ENCODE data around the gene LMO7.

The LMO7 gene

DNA sequence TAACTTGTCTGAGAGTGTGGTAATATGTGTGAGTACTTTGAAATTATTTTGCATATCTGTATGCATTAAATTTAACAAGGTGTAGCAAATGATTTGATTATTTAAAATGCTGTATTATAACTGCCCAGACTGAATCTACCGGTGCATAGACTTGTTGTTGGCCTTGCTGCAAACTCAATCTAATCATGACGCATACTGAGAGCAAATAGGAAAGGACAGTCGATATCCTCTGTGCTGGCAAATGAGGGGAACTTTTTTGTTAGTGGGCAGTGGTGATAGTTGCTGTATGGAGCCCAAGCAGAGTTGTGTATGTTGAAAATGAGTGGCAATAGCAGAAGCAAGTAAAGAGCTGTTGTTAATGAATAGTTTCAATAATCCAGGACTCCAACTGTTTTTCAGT, 127.4 kb downstream of the LMO7 start:
- TF ChIP-seq, protein P1, sequence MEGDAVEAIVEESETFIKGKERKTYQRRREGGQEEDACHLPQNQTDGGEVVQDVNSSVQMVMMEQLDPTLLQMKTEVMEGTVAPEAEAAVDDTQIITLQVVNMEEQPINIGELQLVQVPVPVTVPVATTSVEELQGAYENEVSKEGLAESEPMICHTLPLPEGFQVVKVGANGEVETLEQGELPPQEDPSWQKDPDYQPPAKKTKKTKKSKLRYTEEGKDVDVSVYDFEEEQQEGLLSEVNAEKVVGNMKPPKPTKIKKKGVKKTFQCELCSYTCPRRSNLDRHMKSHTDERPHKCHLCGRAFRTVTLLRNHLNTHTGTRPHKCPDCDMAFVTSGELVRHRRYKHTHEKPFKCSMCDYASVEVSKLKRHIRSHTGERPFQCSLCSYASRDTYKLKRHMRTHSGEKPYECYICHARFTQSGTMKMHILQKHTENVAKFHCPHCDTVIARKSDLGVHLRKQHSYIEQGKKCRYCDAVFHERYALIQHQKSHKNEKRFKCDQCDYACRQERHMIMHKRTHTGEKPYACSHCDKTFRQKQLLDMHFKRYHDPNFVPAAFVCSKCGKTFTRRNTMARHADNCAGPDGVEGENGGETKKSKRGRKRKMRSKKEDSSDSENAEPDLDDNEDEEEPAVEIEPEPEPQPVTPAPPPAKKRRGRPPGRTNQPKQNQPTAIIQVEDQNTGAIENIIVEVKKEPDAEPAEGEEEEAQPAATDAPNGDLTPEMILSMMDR (IDR thresholded peaks at IDR 0.05; ENCODE audit: low read depth, low read length, missing control alignments) = no peak
- no peak overlapping the region for H3K4me3 ChIP-seq (replicated peaks; ENCODE audit: low read depth, low read length)
- no peak for DNase-seq (ENCODE audit: extremely low read depth, low read depth)

DNA sequence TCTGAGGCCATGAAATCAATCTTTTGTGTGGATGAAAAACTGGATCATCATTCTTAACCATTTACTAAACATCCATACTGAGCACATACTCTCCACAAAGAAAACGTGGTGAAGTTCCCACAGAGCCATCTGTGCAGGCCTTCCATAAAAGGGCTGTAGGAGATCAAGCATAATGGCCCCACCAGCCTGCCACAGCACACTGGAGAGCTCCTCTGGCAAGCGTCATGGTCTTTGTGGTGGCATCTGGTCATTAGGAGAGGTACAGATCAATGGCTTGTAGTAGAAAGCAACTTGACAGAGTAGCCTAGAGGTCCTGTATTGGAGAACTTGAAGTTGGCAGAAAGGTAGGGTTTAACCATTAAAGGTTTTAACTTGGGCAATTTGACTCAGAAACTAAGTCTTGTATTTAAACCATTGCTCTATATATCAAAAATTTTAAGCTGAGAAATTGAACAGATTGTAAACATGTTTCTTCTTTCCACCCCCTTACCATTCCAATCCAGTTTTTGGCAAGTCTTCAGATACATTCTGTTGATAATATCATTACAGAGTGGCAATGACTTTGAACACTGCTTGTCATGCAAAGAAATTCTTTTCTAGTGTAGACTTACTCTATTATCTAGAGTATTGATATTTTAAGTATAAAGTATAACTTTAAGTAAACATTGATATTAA, 128.3 kb downstream of the LMO7 start:
- DNase-seq (ENCODE audit: extremely low read depth, low read depth) = no peak
- TF ChIP-seq, protein P1 (IDR thresholded peaks at IDR 0.05; ENCODE audit: low read depth, low read length, missing control alignments) = no peak
- H3K4me3 ChIP-seq (replicated peaks; ENCODE audit: low read depth, low read length) = no peak overlapping the region

DNA sequence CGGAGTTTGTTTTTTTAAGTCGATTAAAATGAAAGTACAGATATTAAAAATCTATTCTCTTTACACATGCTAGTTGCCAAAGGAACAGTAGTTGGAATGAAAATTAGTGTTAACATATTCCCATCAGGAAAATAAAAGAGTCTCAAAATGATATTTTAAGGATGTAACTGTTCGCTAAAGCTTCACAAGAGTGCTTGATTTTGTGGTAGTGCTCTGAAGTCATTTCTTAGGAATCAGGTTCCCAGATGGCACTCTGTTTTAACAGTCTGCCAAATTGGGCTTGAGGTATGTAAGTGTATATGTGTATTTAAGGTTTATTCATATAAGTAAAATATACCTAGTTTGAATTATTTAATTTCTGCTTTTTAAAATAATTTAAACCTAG, 128.8 kb downstream of the LMO7 start:
- H3K4me3 ChIP-seq (replicated peaks; ENCODE audit: low read depth, low read length) = no peak overlapping the region
- TF ChIP-seq, protein P1 (IDR thresholded peaks at IDR 0.05; ENCODE audit: low read depth, low read length, missing control alignments) = no peak
- no peak for DNase-seq (ENCODE audit: extremely low read depth, low read depth)

DNA sequence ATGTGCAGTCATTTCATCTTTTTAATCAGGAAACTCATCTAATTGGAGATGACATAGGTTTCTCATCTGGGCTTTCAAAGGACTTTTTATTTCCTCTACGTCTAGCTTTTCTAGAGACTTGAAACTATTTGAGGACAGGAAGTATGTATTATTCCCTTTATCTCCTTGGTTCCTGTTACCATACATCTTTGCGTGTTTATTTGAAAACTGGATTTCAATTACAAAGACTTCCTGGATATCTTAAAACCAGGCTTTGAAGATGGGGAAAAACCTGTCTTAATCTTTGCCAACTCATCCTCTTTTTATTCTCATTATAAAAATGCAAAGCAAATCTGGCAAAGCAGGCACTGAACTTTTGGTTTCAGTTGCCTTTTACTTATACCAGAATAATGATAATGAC, 130.5 kb downstream of the LMO7 start:
- no peak overlapping the region for H3K4me3 ChIP-seq (replicated peaks; ENCODE audit: low read depth, low read length)
- TF ChIP-seq, protein P1 (IDR thresholded peaks at IDR 0.05; ENCODE audit: low read depth, low read length, missing control alignments) = no peak

DNA sequence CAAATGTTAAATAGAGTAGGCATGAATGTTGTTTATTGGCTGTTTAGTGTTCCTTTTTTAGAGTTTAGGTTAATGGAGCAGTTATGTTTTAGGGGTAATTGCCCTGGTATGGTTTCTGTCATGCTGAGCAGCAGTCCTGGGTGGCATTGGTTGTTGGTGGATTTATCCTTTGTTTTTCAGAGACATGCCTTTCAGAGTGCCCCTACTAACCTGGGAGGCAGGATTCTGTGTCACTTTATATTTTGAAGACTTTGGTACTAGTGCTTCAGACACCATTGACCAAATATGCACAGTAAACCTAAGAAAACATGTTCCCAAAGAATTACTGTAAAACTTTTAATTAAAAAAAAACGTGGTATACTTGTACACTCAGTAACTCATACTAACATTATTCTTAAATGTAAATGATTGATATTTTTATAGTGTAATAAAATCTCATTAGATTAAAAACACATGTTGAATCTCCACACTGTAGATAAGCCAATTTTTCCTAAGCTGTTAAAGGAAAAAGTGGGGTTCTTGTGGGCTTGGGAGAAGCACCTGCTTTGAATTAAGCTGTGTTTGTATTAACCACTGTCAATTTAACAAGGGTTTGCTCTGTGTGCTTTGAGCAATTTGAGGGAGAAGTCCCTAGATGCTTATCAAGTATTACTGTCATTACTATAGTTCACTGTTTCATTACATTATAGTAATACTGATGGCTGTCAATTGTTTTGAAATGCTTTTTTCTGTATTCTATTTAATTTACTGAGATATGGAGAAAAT, 133.2 kb downstream of the LMO7 start:
- DNase-seq (ENCODE audit: extremely low read depth, low read depth) = peak; percentile 80
- H3K4me3 ChIP-seq (replicated peaks; ENCODE audit: low read depth, low read length) = no peak overlapping the region
- TF ChIP-seq, protein P1 (IDR thresholded peaks at IDR 0.05; ENCODE audit: low read depth, low read length, missing control alignments) = no peak

More for the DNA sequence above, 130.5 kb downstream of the LMO7 start:
- no peak for DNase-seq (ENCODE audit: extremely low read depth, low read depth)

DNA sequence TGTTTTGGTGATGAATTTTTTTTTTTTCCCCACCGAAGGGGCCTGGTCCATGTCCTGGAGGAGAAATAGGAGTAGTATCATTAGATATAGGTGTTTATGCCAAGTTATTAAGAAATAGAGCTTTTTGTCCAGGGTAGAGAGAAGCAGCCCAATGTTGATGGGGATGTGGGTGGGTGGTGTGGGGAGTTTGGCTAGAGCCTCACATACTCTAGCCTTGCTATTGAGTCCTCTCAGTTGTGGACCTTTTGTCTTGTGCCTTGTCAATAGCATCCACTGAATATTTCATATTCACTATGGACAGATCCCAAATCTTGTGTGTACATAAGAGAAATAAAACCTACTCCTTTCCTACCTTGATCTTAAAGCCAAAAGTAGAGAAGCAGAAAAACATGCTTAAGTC, 134.0 kb downstream of the LMO7 start:
- H3K4me3 ChIP-seq (replicated peaks; ENCODE audit: low read depth, low read length) = no peak overlapping the region
- TF ChIP-seq, protein P1 (IDR thresholded peaks at IDR 0.05; ENCODE audit: low read depth, low read length, missing control alignments) = no peak

More for the DNA sequence above, 134.0 kb downstream of the LMO7 start:
- no peak for DNase-seq (ENCODE audit: extremely low read depth, low read depth)
